ENCODE measurements around the gene NRIP1.

GRCh38 chr21:15061747-15062605 is 2.8 kb downstream of the NRIP1 start:
- TF ChIP-seq FOSL1 (IDR thresholded peaks at IDR 0.05; ENCODE audit: insufficient read depth, low read depth, low read length), result no peak
- no peak for TF ChIP-seq RFX5 (IDR thresholded peaks at IDR 0.05; ENCODE audit: borderline replicate concordance, low read depth, low read length)
- TF ChIP-seq KDM1A (IDR thresholded peaks at IDR 0.05; ENCODE audit: borderline replicate concordance, low read length), result no peak
